PC-9 (cell line): ENCODE results near the gene PARK7.

ENCODE experiments used
- CTCF ChIP-seq: fragments of 200-600 bp; sonication (generic); conservative IDR thresholded peaks from 2 replicates; pipeline ENCODE4 v1.6.1; 2017; ENCODE audit warnings: mixed run types, antibody characterized with exemption, mild to moderate bottlenecking, moderate library complexity
- EZH2 ChIP-seq: fragments of 200-600 bp; sonication (generic); IDR thresholded peaks from 2 replicates; pipeline ENCODE4 v1.8.0; 2017; ENCODE audit warnings: antibody characterized with exemption, low read depth

- no peak for TF ChIP-seq CTCF
- TF ChIP-seq EZH2, result no peak
These were observed 56.1 kb downstream of the PARK7 start for GRCh38 chr1:8017495-8018197.
